ENCODE measurements around the gene FCSK.

DNA sequence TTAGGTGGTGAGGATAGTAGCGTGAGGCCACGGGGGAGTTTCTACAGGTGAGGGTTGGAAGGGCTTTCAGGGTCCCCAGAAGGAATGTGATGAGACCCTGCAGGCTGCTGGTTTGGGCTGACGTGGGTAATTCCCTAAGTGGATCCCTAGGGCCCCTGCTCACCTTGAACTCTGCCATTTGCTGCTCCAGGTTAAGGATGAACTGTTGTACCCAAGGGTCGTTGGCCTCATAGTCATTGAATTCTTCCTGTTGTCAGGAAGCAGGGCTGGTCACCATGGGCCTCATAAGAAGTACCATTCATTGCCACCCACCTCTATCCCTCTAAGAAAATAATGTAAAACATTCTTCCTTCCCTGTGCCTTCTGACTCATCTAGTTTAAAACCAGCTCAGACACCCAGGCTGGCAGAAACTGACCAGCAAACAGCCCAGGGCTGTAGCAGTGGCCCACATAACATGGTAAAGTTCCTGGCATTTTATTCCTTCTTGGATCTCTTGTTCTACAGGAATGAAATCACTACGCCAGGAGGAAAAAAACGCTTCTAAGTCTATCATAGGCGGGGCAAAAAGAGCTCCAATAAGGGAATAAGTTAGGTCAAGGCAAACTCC, 27.6 kb downstream of the FCSK start:
- no peak for TF ChIP-seq CTCF (conservative IDR thresholded peaks at IDR 0.05; ENCODE audit: low read depth, low read length)
- TF ChIP-seq EZH2 (IDR thresholded peaks at IDR 0.05; ENCODE audit: borderline replicate concordance, low read depth, low read length, poor library complexity, severe bottlenecking): no peak

Data from A673 (cell line).